ENCODE data around the gene VIL1. TPM values are rescaled to one million over a fixed set of nuclear protein-coding genes. Genes with fewer than 3 reads are reported as not detected.

VIL1 gene
- total and polyA plus RNA-seq, 2 of the 13 experiments (the other 11 are each of a cell fraction or from before 2014, with no cell fraction given) = 287 to 301 TPM

DNA sequence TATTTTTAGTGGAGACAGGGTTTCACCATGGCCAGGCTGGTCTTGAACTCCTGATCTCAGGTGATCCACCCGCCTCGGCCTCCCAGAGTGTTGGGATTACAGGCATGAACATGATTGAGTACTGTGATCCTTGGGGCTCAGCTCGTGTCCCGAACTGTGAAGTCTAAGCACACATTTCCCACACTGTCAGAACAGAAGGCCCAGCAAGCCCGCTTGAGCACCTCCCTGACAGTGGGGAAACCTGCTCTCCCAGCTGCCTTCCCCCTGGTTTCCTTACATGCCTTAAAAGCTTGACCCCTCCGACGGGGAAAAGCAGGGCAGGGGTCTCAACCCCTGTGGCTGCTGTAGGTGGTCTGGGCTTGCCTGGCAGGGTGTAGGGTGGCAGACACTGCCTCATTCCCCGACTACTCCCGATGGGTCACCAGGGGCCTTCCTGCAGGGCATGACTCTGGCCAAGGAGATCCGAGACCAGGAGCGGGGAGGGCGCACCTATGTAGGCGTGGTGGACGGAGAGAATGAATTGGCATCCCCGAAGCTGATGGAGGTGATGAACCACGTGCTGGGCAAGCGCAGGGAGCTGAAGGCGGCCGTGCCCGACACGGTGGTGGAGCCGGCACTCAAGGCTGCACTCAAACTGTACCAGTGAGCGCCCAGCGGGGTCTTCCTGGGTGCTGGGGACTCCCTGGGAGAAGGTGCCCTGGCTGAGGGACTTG, 10.1 kb downstream of the VIL1 start (continued):
- TF ChIP-seq, protein P1, sequence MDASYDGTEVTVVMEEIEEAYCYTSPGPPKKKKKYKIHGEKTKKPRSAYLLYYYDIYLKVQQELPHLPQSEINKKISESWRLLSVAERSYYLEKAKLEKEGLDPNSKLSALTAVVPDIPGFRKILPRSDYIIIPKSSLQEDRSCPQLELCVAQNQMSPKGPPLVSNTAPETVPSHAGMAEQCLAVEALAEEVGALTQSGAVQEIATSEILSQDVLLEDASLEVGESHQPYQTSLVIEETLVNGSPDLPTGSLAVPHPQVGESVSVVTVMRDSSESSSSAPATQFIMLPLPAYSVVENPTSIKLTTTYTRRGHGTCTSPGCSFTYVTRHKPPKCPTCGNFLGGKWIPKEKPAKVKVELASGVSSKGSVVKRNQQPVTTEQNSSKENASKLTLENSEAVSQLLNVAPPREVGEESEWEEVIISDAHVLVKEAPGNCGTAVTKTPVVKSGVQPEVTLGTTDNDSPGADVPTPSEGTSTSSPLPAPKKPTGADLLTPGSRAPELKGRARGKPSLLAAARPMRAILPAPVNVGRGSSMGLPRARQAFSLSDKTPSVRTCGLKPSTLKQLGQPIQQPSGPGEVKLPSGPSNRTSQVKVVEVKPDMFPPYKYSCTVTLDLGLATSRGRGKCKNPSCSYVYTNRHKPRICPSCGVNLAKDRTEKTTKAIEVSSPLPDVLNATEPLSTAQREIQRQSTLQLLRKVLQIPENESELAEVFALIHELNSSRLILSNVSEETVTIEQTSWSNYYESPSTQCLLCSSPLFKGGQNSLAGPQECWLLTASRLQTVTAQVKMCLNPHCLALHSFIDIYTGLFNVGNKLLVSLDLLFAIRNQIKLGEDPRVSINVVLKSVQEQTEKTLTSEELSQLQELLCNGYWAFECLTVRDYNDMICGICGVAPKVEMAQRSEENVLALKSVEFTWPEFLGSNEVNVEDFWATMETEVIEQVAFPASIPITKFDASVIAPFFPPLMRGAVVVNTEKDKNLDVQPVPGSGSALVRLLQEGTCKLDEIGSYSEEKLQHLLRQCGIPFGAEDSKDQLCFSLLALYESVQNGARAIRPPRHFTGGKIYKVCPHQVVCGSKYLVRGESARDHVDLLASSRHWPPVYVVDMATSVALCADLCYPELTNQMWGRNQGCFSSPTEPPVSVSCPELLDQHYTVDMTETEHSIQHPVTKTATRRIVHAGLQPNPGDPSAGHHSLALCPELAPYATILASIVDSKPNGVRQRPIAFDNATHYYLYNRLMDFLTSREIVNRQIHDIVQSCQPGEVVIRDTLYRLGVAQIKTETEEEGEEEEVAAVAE (CRISPR knock-in tag; IDR thresholded peaks at IDR 0.05; ENCODE audit: borderline replicate concordance) = no peak
- no peak for TF ChIP-seq FOSL2 (CRISPR knock-in tag; IDR thresholded peaks at IDR 0.05)
- no peak for TF ChIP-seq CBX5 (CRISPR knock-in tag; IDR thresholded peaks at IDR 0.05; ENCODE audit: borderline replicate concordance)
- no peak for TF ChIP-seq KDM1A (CRISPR knock-in tag; IDR thresholded peaks at IDR 0.05)
- no peak for TF ChIP-seq TBX2 (CRISPR knock-in tag; IDR thresholded peaks at IDR 0.05; ENCODE audit: borderline replicate concordance)
- no peak for TF ChIP-seq FOXA1 (IDR thresholded peaks at IDR 0.05)
- no peak for TF ChIP-seq FOXA1 (CRISPR knock-in tag; IDR thresholded peaks at IDR 0.05)
- no peak for TF ChIP-seq CBX2 (IDR thresholded peaks at IDR 0.05; ENCODE audit: low read depth, low read length)
- no peak for TF ChIP-seq CBX2 (CRISPR knock-in tag; IDR thresholded peaks at IDR 0.05; ENCODE audit: low read depth)
- TF ChIP-seq POLR2G (IDR thresholded peaks at IDR 0.05; ENCODE audit: low read depth, low read length) = 0 out of 2 replicates have a peak, but pooled peaks have one; percentile 27
- TF ChIP-seq KAT7 (CRISPR knock-in tag; IDR thresholded peaks at IDR 0.05; ENCODE audit: borderline replicate concordance) = no peak
- TF ChIP-seq, protein P2, sequence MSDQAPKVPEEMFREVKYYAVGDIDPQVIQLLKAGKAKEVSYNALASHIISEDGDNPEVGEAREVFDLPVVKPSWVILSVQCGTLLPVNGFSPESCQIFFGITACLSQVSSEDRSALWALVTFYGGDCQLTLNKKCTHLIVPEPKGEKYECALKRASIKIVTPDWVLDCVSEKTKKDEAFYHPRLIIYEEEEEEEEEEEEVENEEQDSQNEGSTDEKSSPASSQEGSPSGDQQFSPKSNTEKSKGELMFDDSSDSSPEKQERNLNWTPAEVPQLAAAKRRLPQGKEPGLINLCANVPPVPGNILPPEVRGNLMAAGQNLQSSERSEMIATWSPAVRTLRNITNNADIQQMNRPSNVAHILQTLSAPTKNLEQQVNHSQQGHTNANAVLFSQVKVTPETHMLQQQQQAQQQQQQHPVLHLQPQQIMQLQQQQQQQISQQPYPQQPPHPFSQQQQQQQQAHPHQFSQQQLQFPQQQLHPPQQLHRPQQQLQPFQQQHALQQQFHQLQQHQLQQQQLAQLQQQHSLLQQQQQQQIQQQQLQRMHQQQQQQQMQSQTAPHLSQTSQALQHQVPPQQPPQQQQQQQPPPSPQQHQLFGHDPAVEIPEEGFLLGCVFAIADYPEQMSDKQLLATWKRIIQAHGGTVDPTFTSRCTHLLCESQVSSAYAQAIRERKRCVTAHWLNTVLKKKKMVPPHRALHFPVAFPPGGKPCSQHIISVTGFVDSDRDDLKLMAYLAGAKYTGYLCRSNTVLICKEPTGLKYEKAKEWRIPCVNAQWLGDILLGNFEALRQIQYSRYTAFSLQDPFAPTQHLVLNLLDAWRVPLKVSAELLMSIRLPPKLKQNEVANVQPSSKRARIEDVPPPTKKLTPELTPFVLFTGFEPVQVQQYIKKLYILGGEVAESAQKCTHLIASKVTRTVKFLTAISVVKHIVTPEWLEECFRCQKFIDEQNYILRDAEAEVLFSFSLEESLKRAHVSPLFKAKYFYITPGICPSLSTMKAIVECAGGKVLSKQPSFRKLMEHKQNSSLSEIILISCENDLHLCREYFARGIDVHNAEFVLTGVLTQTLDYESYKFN (CRISPR knock-in tag; conservative IDR thresholded peaks at IDR 0.05) = no peak
- no peak for TF ChIP-seq KAT8 (CRISPR knock-in tag; IDR thresholded peaks at IDR 0.05)
- no peak for TF ChIP-seq ZNF263 (CRISPR knock-in tag; IDR thresholded peaks at IDR 0.05)
- TF ChIP-seq RBFOX2 (IDR thresholded peaks at IDR 0.05; ENCODE audit: low read depth, low read length) = peak; percentile 75
- TF ChIP-seq ZNF883 (CRISPR knock-in tag; IDR thresholded peaks at IDR 0.05; ENCODE audit: not compliant biosample characterization) = no peak
- peak; percentile 44 for TF ChIP-seq MED8 (CRISPR knock-in tag; IDR thresholded peaks at IDR 0.05; ENCODE audit: insufficient replicate concordance)

Measured in HepG2 (cell line).